Peyer's patch (tissue), 4 donors: ENCODE data around the gene FAM20C.
"Not testable (repeated sequence)": the region's sequence is repeated elsewhere in the genome, so short reads cannot be mapped to it uniquely, and the experiment has no call there.

Experiments
- POLR2A ChIP-seq, 2 donors: fragments of 450-650 bp; IDR thresholded peaks; one replicate each; pipeline ENCODE4 v1.5.1; 2017; ENCODE audit warnings: antibody characterized with exemption in 2 of 2, mild to moderate bottlenecking in 2 of 2, moderate library complexity in 2 of 2
- TF ChIP-seq, protein P1 (sequence below), 6 experiments: fragments of 450-650 bp in 4 of 6; fragments of 200-600 bp in 2 of 6; sonication (generic) in 1 of 6; IDR thresholded peaks; one replicate each; pipeline ENCODE4 v1.5.1; 2017 to 2019; ENCODE audit warnings: antibody characterized with exemption in 6 of 6, mild to moderate bottlenecking in 3 of 6, moderate library complexity in 1 of 6

GRCh38 chr7:262631-263311, 70.4 kb downstream of the FAM20C start:
- not testable (repeated sequence) for TF ChIP-seq POLR2A (IDR thresholded peaks at IDR 0.05)
- TF ChIP-seq, protein P1, sequence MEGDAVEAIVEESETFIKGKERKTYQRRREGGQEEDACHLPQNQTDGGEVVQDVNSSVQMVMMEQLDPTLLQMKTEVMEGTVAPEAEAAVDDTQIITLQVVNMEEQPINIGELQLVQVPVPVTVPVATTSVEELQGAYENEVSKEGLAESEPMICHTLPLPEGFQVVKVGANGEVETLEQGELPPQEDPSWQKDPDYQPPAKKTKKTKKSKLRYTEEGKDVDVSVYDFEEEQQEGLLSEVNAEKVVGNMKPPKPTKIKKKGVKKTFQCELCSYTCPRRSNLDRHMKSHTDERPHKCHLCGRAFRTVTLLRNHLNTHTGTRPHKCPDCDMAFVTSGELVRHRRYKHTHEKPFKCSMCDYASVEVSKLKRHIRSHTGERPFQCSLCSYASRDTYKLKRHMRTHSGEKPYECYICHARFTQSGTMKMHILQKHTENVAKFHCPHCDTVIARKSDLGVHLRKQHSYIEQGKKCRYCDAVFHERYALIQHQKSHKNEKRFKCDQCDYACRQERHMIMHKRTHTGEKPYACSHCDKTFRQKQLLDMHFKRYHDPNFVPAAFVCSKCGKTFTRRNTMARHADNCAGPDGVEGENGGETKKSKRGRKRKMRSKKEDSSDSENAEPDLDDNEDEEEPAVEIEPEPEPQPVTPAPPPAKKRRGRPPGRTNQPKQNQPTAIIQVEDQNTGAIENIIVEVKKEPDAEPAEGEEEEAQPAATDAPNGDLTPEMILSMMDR (IDR thresholded peaks at IDR 0.05): peak in 2 of 6 experiments; percentile 22 to 50
